Parathyroid adenoma (tissue), 2 donors: Measurements from ENCODE around the gene NUP188.

Experiments
- H2AFZ ChIP-seq: fragments of 300-600 bp; sonication (generic); one replicate; pipeline ENCODE4 v1.7.0; 2017; ENCODE audit warnings: antibody characterized with exemption, mild to moderate bottlenecking
- H3K27ac ChIP-seq: fragments of 300-600 bp; sonication (generic); one replicate; pipeline ENCODE4 v1.7.0; 2017
- H3K27me3 ChIP-seq: fragments of 300-600 bp; sonication (generic); one replicate; pipeline ENCODE4 v1.7.0; 2017; ENCODE audit warnings: low read length; ENCODE audit not compliant: control insufficient read depth, insufficient read depth
- H3K36me3 ChIP-seq: fragments of 300-600 bp; sonication (generic); one replicate; pipeline ENCODE4 v1.7.0; 2017; ENCODE audit warnings: low read length; ENCODE audit not compliant: control insufficient read depth, insufficient read depth
- H3K4me1 ChIP-seq: fragments of 300-600 bp; sonication (generic); one replicate; pipeline ENCODE4 v1.7.0; 2017; ENCODE audit warnings: control low read depth
- H3K4me2 ChIP-seq: fragments of 300-600 bp; sonication (generic); one replicate; pipeline ENCODE4 v1.7.0; 2017; ENCODE audit warnings: low read length
- H3K4me3 ChIP-seq: fragments of 300-600 bp; sonication (generic); one replicate; pipeline ENCODE4 v1.7.0; 2017; ENCODE audit warnings: low read depth, low read length
- H3K79me2 ChIP-seq: fragments of 300-600 bp; sonication (generic); one replicate; pipeline ENCODE4 v1.7.0; 2017; ENCODE audit warnings: control low read depth
- H3K9ac ChIP-seq: fragments of 300-600 bp; sonication (generic); one replicate; pipeline ENCODE4 v1.7.0; 2017; ENCODE audit warnings: mild to moderate bottlenecking
- H3K9me3 ChIP-seq: fragments of 300-600 bp; sonication (generic); one replicate; pipeline ENCODE4 v1.7.0; 2017; ENCODE audit warnings: low read length; ENCODE audit not compliant: control insufficient read depth
- TF ChIP-seq, protein P1 (sequence below): fragments of 300-600 bp; sonication (generic); IDR thresholded peaks from one replicate; pipeline ENCODE4 v1.7.0; 2017; ENCODE audit warnings: antibody characterized with exemption, mild to moderate bottlenecking
- donor health status: primary hyperparathyroidism.

The NUP188 gene

DNA sequence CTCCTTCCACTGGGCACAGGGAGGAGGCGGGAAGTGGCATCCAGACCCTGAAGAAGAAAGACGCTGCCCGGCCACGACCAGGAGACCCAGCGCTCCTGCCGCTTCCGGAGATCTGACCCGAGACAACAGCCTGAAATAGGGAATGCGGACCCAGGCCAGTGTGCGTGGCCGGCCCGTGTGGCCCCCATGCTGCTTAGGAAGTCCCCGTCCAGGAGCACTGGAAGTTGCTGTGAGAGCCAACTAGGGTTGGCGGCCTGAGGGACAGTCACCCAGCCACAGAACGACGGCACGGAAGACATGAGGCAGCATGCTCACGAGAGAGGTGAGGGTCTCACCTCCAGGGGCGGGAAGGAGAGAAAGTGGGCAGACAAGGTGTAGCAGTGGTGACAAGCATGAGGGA is 63.7 kb downstream of the NUP188 start:
- TF ChIP-seq, protein P1, sequence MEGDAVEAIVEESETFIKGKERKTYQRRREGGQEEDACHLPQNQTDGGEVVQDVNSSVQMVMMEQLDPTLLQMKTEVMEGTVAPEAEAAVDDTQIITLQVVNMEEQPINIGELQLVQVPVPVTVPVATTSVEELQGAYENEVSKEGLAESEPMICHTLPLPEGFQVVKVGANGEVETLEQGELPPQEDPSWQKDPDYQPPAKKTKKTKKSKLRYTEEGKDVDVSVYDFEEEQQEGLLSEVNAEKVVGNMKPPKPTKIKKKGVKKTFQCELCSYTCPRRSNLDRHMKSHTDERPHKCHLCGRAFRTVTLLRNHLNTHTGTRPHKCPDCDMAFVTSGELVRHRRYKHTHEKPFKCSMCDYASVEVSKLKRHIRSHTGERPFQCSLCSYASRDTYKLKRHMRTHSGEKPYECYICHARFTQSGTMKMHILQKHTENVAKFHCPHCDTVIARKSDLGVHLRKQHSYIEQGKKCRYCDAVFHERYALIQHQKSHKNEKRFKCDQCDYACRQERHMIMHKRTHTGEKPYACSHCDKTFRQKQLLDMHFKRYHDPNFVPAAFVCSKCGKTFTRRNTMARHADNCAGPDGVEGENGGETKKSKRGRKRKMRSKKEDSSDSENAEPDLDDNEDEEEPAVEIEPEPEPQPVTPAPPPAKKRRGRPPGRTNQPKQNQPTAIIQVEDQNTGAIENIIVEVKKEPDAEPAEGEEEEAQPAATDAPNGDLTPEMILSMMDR = no peak
- Histone ChIP-seq H3K9me3 (no peaks in the 10 kb centered on the region), H3K4me1 (no peaks in the 10 kb centered on the region)

DNA sequence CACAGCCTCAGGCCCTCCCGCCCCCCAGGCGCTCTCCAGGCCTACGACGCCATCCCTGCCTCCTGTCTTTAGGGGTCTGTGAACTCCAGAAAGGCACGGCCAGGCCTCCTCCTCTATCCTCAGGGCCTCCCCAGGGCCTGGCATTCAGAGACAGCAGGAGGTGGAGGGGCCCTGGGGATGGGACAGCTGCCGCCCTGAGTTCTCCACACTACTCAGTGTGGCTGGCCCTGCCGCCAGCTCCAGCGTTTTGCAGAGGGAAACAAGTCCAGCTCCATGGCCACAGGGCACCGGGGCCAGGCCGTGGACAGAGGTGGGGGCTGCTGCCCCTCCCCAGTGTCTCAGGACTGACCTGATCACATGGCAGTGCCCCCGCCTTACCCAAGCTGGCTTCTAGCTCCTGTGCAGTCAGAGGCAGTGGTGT is 64.3 kb downstream of the NUP188 start:
- H3K27ac ChIP-seq = no peak overlapping the region
- H2AFZ ChIP-seq = no peak overlapping the region
- H3K4me2 ChIP-seq = no peak overlapping the region
- no peak overlapping the region for H3K4me3 ChIP-seq
- no peak overlapping the region for H3K9ac ChIP-seq
- H3K9me3 ChIP-seq = no peaks in the 10 kb centered on the region
- H3K79me2 ChIP-seq = peaks cover 17% of the 10 kb centered on the region
- no peaks in the 10 kb centered on the region for H3K27me3 ChIP-seq
- no peaks in the 10 kb centered on the region for H3K36me3 ChIP-seq
- no peaks in the 10 kb centered on the region for H3K4me1 ChIP-seq
- TF ChIP-seq, protein P1 = no peak

More for the DNA sequence above, 63.7 kb downstream of the NUP188 start:
- H3K4me3 ChIP-seq = no peak overlapping the region
- no peak overlapping the region for H3K9ac ChIP-seq
- H3K4me2 ChIP-seq = no peak overlapping the region
- no peak overlapping the region for H3K27ac ChIP-seq
- H3K27me3 ChIP-seq = no peaks in the 10 kb centered on the region
- H2AFZ ChIP-seq = no peak overlapping the region
- no peaks in the 10 kb centered on the region for H3K36me3 ChIP-seq
- peaks cover 17% of the 10 kb centered on the region for H3K79me2 ChIP-seq

DNA sequence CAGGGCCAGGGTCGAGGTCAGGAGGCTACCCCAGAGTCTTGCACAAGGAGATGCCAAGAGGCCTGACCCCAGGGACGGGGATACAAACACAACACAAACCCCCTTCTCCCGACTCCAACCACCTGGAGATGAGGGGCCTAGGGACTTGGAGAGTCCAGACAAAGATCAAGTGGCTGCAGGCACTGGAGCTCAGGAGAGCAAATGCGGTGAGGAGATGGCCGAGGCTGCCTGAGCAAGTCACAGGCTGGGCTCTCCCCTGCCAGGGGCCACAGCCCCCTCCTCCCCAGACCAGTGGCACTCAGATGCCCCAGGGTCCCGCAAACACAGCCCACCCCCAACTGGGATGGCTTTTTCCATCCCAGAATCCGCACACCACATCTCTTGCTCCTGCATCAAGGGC is 64.8 kb downstream of the NUP188 start:
- H3K36me3 ChIP-seq = no peaks in the 10 kb centered on the region
- no peak overlapping the region for H3K27ac ChIP-seq
- H3K27me3 ChIP-seq = no peaks in the 10 kb centered on the region
- peaks cover 17% of the 10 kb centered on the region for H3K79me2 ChIP-seq
- no peak overlapping the region for H2AFZ ChIP-seq
- H3K4me2 ChIP-seq = no peak overlapping the region
- H3K4me1 ChIP-seq = no peaks in the 10 kb centered on the region
- no peaks in the 10 kb centered on the region for H3K9me3 ChIP-seq
- H3K9ac ChIP-seq = no peak overlapping the region
- H3K4me3 ChIP-seq = no peak overlapping the region
- TF ChIP-seq, protein P1 = no peak

DNA sequence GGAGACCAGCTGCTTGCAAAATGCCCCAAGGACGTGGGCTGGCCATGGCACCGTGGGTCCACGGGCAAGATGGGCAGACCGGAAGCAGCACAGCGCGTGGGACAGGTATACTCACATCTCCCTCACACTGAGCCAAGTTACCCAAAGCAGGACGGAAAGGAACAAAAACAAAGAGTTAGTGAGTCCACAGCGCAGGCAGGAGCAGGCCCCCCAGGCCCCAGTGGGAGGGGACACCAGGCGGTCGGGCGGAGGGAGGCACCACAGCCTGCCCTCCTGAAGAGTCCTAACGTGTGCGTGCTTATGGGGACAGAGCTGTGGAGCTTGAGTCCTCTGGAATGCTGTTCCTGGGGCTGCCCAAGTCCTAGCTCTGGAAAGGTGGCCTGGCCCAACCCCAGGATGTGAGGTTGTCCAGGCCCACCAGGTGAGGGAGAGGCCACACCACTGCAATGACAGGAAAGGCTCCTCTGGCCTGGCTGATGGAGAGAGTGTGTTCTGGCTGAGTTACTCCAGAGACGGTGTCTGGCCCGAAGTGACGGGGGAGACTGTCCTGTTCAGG is 65.5 kb downstream of the NUP188 start:
- Histone ChIP-seq H3K27me3 (no peaks in the 10 kb centered on the region), H3K4me2 (no peak overlapping the region), H3K79me2 (peaks cover 17% of the 10 kb centered on the region), H3K36me3 (no peaks in the 10 kb centered on the region), H3K9ac (no peak overlapping the region), H3K9me3 (no peaks in the 10 kb centered on the region), H3K27ac (no peak overlapping the region), H3K4me1 (no peaks in the 10 kb centered on the region), H2AFZ (no peak overlapping the region), H3K4me3 (no peak overlapping the region)
- TF ChIP-seq, protein P1 = no peak

DNA sequence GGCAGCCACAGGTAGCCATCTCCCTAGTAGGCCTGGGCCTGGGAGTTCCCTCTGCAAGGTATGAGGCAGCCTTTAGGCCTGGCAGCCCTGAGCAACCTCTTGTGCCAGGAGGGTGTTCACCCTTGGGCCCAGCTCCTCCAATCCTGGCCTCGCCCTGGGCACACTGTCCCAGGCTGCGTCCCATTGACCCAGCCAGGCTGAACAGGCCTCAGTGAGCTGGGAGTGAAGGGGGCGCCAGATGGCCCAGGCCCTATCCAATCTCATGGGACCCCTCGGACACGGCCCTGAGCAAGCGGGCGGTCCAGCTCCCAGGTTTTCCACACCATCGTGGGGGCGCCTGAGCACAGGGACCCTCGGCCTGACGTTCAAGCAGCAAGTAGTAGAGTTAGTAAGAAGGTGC is 66.2 kb downstream of the NUP188 start:
- Histone ChIP-seq H3K4me3 (no peak overlapping the region), H3K9ac (no peak overlapping the region), H3K36me3 (no peaks in the 10 kb centered on the region), H3K4me2 (no peak overlapping the region), H3K79me2 (peaks cover 17% of the 10 kb centered on the region), H2AFZ (no peak overlapping the region), H3K27me3 (no peaks in the 10 kb centered on the region), H3K27ac (no peak overlapping the region), H3K9me3 (no peaks in the 10 kb centered on the region), H3K4me1 (no peaks in the 10 kb centered on the region)
- TF ChIP-seq, protein P1 = no peak
